Trophoblast cell (in vitro differentiated cells and primary cell): Measurements from ENCODE around the gene ACTG1.

Source experiments
- DNase-seq, 2 donors: peaks; one replicate each; pipeline ENCODE4 v3.0.0-alpha.2; 2016
- H2AFZ ChIP-seq: 2 replicates; pipeline ENCODE4 v1.6.1; 2013; ENCODE audit warnings: low read length, moderate library complexity, mild to moderate bottlenecking; ENCODE audit not compliant: insufficient read depth, poor library complexity
- H2AK5ac ChIP-seq: 2 replicates; pipeline ENCODE4 v1.6.1; 2013; ENCODE audit warnings: mild to moderate bottlenecking, low read length
- H2BK120ac ChIP-seq: 2 replicates; pipeline ENCODE4 v1.6.1; 2013; ENCODE audit warnings: low read length, mild to moderate bottlenecking, moderate library complexity; ENCODE audit not compliant: insufficient read depth, poor library complexity
- H2BK12ac ChIP-seq: 2 replicates; pipeline ENCODE4 v1.6.1; 2013; ENCODE audit warnings: mild to moderate bottlenecking, low read length, moderate library complexity
- H2BK5ac ChIP-seq: 2 replicates; pipeline ENCODE4 v1.6.1; 2013; ENCODE audit warnings: low read length, low read depth, moderate library complexity, mild to moderate bottlenecking; ENCODE audit not compliant: poor library complexity
- H3K14ac ChIP-seq: 2 replicates; pipeline ENCODE4 v1.6.1; 2013; ENCODE audit warnings: mild to moderate bottlenecking, low read length
- H3K18ac ChIP-seq: 2 replicates; pipeline ENCODE4 v1.6.1; 2013; ENCODE audit warnings: mild to moderate bottlenecking, low read length
- H3K23ac ChIP-seq: 2 replicates; pipeline ENCODE4 v1.6.1; 2013; ENCODE audit warnings: low read length
- H3K27ac ChIP-seq: 2 replicates; pipeline ENCODE4 v1.5.1; 2013; ENCODE audit warnings: low read depth, mild to moderate bottlenecking, inconsistent platforms, low read length, moderate library complexity
- H3K27me3 ChIP-seq: 2 replicates; pipeline ENCODE4 v1.6.1; 2013; ENCODE audit warnings: inconsistent platforms, mild to moderate bottlenecking, low read length, moderate library complexity; ENCODE audit not compliant: insufficient read depth
- H3K36me3 ChIP-seq, 2 experiments: 1 replicate in 1 of 2; 2 replicates in 1 of 2; pipeline ENCODE4 v1.6.1; 2013; ENCODE audit warnings: low read length in 2 of 2, mild to moderate bottlenecking in 2 of 2, moderate library complexity in 1 of 2; ENCODE audit not compliant: insufficient read depth in 2 of 2, control insufficient read depth in 1 of 2
- H3K4ac ChIP-seq: 2 replicates; pipeline ENCODE4 v1.6.1; 2013; ENCODE audit warnings: low read depth, mild to moderate bottlenecking, low read length, moderate library complexity
- H3K4me1 ChIP-seq, 2 experiments: 1 replicate in 1 of 2; 2 replicates in 1 of 2; pipeline ENCODE4 v1.6.1; 2013; ENCODE audit warnings: low read length in 2 of 2, mild to moderate bottlenecking in 2 of 2, moderate library complexity in 1 of 2; ENCODE audit not compliant: insufficient read depth in 2 of 2, control insufficient read depth in 1 of 2
- H3K4me2 ChIP-seq: 2 replicates; pipeline ENCODE4 v1.6.1; 2013; ENCODE audit warnings: inconsistent platforms, mild to moderate bottlenecking, low read length, moderate library complexity
- H3K4me3 ChIP-seq: 2 replicates; pipeline ENCODE4 v1.5.1; 2013; ENCODE audit warnings: mild to moderate bottlenecking, low read depth, low read length, inconsistent platforms
- H3K79me1 ChIP-seq: one replicate; pipeline ENCODE4 v1.6.1; 2013; ENCODE audit warnings: low read length
- H3K79me2 ChIP-seq: 2 replicates; pipeline ENCODE4 v1.6.1; 2013; ENCODE audit warnings: low read length, mild to moderate bottlenecking; ENCODE audit not compliant: control insufficient read depth, insufficient read depth, poor library complexity
- H3K9ac ChIP-seq: 2 replicates; pipeline ENCODE4 v1.6.1; 2013; ENCODE audit warnings: mild to moderate bottlenecking, low read length
- H3K9me3 ChIP-seq: 2 replicates; pipeline ENCODE4 v1.6.1; 2013; ENCODE audit warnings: low read depth, mild to moderate bottlenecking, control low read depth, inconsistent platforms, low read length; ENCODE audit not compliant: insufficient read depth
- H4K12ac ChIP-seq: 2 replicates; pipeline ENCODE4 v1.6.1; 2013; ENCODE audit warnings: low read depth, mild to moderate bottlenecking, low read length, moderate library complexity
- H4K8ac ChIP-seq: 2 replicates; pipeline ENCODE4 v1.6.1; 2013; ENCODE audit warnings: low read depth, mild to moderate bottlenecking, low read length, moderate library complexity
- H4K91ac ChIP-seq: one replicate; pipeline ENCODE4 v1.6.1; 2013; ENCODE audit warnings: low read depth, mild to moderate bottlenecking, low read length, moderate library complexity
- WGBS: extraction: QIAGEN DNeasy Blood & Tissue Kit; methylation state at CpG from one replicate; pipeline ENCODE4 v1.1.7; 2013; ENCODE audit warnings: missing lambda C conversion rate; ENCODE audit not compliant: insufficient read length, insufficient coverage; ENCODE audit errors: extremely low coverage; 5-methylcytosine and 5-hydroxymethylcytosine counted together

ACTG1 gene

DNA sequence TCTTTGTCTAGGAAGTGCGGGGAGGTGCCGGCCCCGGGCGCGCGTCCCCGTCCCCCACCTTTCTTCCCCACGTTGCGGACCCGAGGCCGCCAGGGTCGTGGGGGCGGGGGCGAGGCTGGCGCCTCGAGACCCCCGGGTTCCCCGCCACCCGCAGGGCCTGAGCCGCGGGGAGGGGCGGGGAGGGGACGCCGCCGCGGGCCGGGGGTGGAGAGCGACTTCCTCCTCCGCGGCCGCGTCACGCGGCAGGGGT, 1.8 kb upstream of the ACTG1 start:
- Histone ChIP-seq H4K12ac (peak overlapping the region; percentile 33), H3K27ac (peak overlapping the region; percentile 97), H2AK5ac (peak overlapping the region; percentile 86), H3K27me3 (no peaks in the 10 kb centered on the region), H4K91ac (peak overlapping the region; percentile 97), H3K4me2 (peak overlapping the region; percentile 89), H2BK12ac (peak overlapping the region; percentile 0), H2BK5ac (peak overlapping the region; percentile 99), H4K8ac (peak overlapping the region; percentile 81), H3K14ac (peak overlapping the region; percentile 96), H3K23ac (no peak overlapping the region), H3K4me1 (peaks cover 37 to 42% of the 10 kb centered on the region in 2 experiments), H3K9ac (peak overlapping the region; percentile 99), H3K9me3 (peaks cover 8% of the 10 kb centered on the region), H3K4ac (peak overlapping the region; percentile 100), H3K79me1 (peaks cover 42% of the 10 kb centered on the region), H3K79me2 (peaks cover 51% of the 10 kb centered on the region), H3K36me3 (peaks cover 25 to 29% of the 10 kb centered on the region in 2 experiments), H3K18ac (peak overlapping the region; percentile 83), H2BK120ac (peak overlapping the region; percentile 88), H2AFZ (peak overlapping the region; percentile 42), H3K4me3 (peak overlapping the region; percentile 73)
- WGBS = no CpG with 5 or more reads among the region's 34 CpGs
- no peak for DNase-seq

DNA sequence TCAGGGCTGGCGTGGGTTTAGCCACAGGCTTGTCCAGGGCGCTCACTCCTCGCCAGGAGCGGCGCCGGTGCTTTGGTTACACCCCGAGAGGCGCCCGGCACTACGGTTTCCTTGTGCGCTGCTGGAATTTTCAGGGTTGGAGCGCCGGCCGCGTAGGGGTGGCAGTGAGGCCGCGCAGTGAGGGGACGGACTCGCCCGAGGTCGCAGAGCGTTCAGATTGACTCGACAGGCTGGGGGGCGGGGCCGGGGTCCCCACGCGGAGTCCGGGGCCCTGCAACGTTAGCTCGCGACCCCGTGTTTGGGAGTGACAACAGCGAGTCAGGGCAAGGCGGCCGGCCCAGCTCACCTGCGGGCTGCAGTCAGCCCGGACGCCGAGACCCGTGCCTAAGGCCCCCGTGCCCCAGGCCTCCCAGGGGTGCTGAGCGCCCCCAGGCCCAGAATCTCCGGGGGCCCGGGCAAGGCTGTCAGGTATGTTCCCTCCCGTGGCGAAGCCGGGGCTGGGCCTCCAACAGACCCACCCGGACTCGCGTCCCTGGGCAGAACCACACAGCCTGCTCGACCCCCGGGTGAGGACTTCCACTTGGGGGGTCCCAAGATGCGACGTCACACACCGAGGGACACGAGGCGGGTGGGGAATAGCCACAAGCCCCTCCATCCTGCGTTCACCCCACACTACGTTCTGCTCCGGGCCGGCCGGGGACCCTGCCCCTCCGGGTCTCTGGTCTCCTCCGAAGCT, 1.3 kb upstream of the ACTG1 start:
- Histone ChIP-seq H2AFZ (peak overlapping the region; percentile 42), H3K23ac (no peak overlapping the region), H3K14ac (peak overlapping the region; percentile 96), H2BK120ac (peak overlapping the region; percentile 88), H3K9me3 (peaks cover 8% of the 10 kb centered on the region), H3K4me3 (peak overlapping the region; percentile 73), H3K18ac (peak overlapping the region; percentile 83), H2BK12ac (peak overlapping the region; percentile 31), H3K4me2 (peak overlapping the region; percentile 89), H2BK5ac (peak overlapping the region; percentile 99), H4K8ac (peak overlapping the region; percentile 99), H3K27ac (peak overlapping the region; percentile 97), H3K36me3 (peaks cover 30 to 34% of the 10 kb centered on the region in 2 experiments), H2AK5ac (peak overlapping the region; percentile 86), H4K91ac (peak overlapping the region; percentile 97), H4K12ac (peak overlapping the region; percentile 99), H3K79me1 (peaks cover 39% of the 10 kb centered on the region), H3K27me3 (no peaks in the 10 kb centered on the region), H3K79me2 (peaks cover 49% of the 10 kb centered on the region), H3K4me1 (peaks cover 32 to 37% of the 10 kb centered on the region in 2 experiments), H3K9ac (peak overlapping the region; percentile 99), H3K4ac (peak overlapping the region; percentile 100)
- DNase-seq = peak; percentile 57 to 77
- no CpG with 5 or more reads among the region's 64 CpGs for WGBS

GRCh38 chr17:81513372-81513752, 763 bp upstream of the ACTG1 start:
- Histone ChIP-seq H3K23ac (no peak overlapping the region), H3K4me2 (peak overlapping the region; percentile 89), H3K27me3 (no peaks in the 10 kb centered on the region), H3K4ac (peak overlapping the region; percentile 100), H4K12ac (peak overlapping the region; percentile 99), H3K9me3 (peaks cover 8% of the 10 kb centered on the region), H3K18ac (peak overlapping the region; percentile 99), H3K79me1 (peaks cover 39% of the 10 kb centered on the region), H4K91ac (peak overlapping the region; percentile 97), H2BK120ac (peak overlapping the region; percentile 88), H3K79me2 (peaks cover 49% of the 10 kb centered on the region), H3K14ac (peak overlapping the region; percentile 96), H4K8ac (peak overlapping the region; percentile 99), H3K36me3 (peaks cover 30 to 38% of the 10 kb centered on the region in 2 experiments), H3K4me3 (peak overlapping the region; percentile 73), H2AK5ac (peak overlapping the region; percentile 100), H3K9ac (peak overlapping the region; percentile 99), H3K27ac (peak overlapping the region; percentile 97), H2BK12ac (peak overlapping the region; percentile 83), H2BK5ac (peak overlapping the region; percentile 98), H2AFZ (peak overlapping the region; percentile 77), H3K4me1 (peaks cover 30 to 32% of the 10 kb centered on the region in 2 experiments)
- no CpG with 5 or more reads among the region's 23 CpGs for WGBS
- DNase-seq = peak in 1 of 2 donors; percentile 46

GRCh38 chr17:81511804-81512561, 616 bp downstream of the ACTG1 start:
- Histone ChIP-seq H4K91ac (no peak overlapping the region), H4K12ac (peak overlapping the region; percentile 14)

More at GRCh38 chr17:81511804-81512561, 616 bp downstream of the ACTG1 start:
- Histone ChIP-seq H3K4me2 (peak overlapping the region; percentile 70), H3K36me3 (peaks cover 30 to 38% of the 10 kb centered on the region in 2 experiments), H2BK12ac (no peak overlapping the region), H3K18ac (peak overlapping the region; percentile 4), H3K9me3 (peaks cover 8% of the 10 kb centered on the region), H3K4ac (peak overlapping the region; percentile 82), H3K79me1 (peaks cover 33% of the 10 kb centered on the region), H2AK5ac (peak overlapping the region; percentile 62), H4K8ac (peak overlapping the region; percentile 33), H3K14ac (peak overlapping the region; percentile 95), H3K79me2 (peaks cover 49% of the 10 kb centered on the region), H2BK120ac (peak overlapping the region; percentile 48), H2BK5ac (peak overlapping the region; percentile 73), H3K9ac (peak overlapping the region; percentile 90), H3K23ac (no peak overlapping the region), H3K4me3 (peak overlapping the region; percentile 94), H3K4me1 (peaks cover 18 to 19% of the 10 kb centered on the region in 2 experiments), H3K27ac (peak overlapping the region; percentile 77), H3K27me3 (no peaks in the 10 kb centered on the region), H2AFZ (no peak overlapping the region)
- no CpG with 5 or more reads among the region's 62 CpGs for WGBS
- peak in 1 of 2 donors; percentile 51 for DNase-seq
